Ascending aorta (tissue), 2 donors: ENCODE results near the gene DEGS2. TPM values are rescaled to one million over a fixed set of nuclear protein-coding genes. Genes with fewer than 3 reads are reported as not detected.

Experiments
- DNase-seq, 2 donors: peaks; one replicate each; pipeline ENCODE4 v3.0.0-alpha.2; 2019; ENCODE audit warnings: low spot score in 2 of 2
- H3K27ac ChIP-seq, 2 donors: fragments of 200-600 bp; sonication (generic); one replicate each; pipeline ENCODE4 v1.5.1; 2016 to 2017; ENCODE audit warnings: mild to moderate bottlenecking in 1 of 2
- H3K27me3 ChIP-seq: fragments of 200-600 bp; sonication (generic); one replicate; pipeline ENCODE4 v1.5.1; 2017
- H3K36me3 ChIP-seq, 2 donors: fragments of 200-600 bp; sonication (generic); one replicate each; pipeline ENCODE4 v1.5.1; 2016
- H3K4me1 ChIP-seq, 2 donors: fragments of 200-600 bp; sonication (generic); one replicate each; pipeline ENCODE4 v1.5.1; 2016 to 2017; ENCODE audit warnings: mild to moderate bottlenecking in 1 of 2
- H3K4me3 ChIP-seq, 2 donors: fragments of 200-600 bp; sonication (generic); one replicate each; pipeline ENCODE4 v1.5.1; 2016 to 2017; ENCODE audit warnings: mild to moderate bottlenecking in 1 of 2
- H3K9me3 ChIP-seq, 2 donors: fragments of 200-600 bp; sonication (generic); one replicate each; pipeline ENCODE4 v1.5.1; 2016
- CTCF ChIP-seq, 3 experiments: fragments of 200-600 bp in 2 of 3; fragments of 450-650 bp in 1 of 3; sonication (generic) in 2 of 3; IDR thresholded peaks; one replicate each; pipeline ENCODE4 v1.5.1; 2016 to 2019; ENCODE audit warnings: antibody characterized with exemption in 3 of 3, mild to moderate bottlenecking in 1 of 3, moderate library complexity in 1 of 3
- intact Hi-C: fragments of 100-400 bp; cut with DNase I; formaldehyde crosslinking; loops from one replicate; pipeline ENCODE4 v1.15.1; 2023
- total RNA-seq: library from RNA; depleted of rRNA; stranded (reverse); fragments of >200 nt; gene quantifications from one replicate; pipeline ENCODE4 v1.1.0, GENCODE V29; 2016

The DEGS2 gene
- total RNA-seq, 1 donor from 2014 or later = 1.6 TPM

GRCh38 chr14:100153560-100153959 is 5.9 kb downstream of the DEGS2 start:
- H3K4me3 ChIP-seq = no peak overlapping the region
- no peak for TF ChIP-seq CTCF (IDR thresholded peaks at IDR 0.05)
- no peaks in the 10 kb centered on the region for H3K36me3 ChIP-seq
- no peak overlapping the region for H3K27ac ChIP-seq
- peaks cover 2% of the 10 kb centered on the region for H3K27me3 ChIP-seq
- H3K4me1 ChIP-seq = no peaks in the 10 kb centered on the region
- no peak for DNase-seq
- peaks cover 0 to 10% of the 10 kb centered on the region in 2 donors for H3K9me3 ChIP-seq
- intact Hi-C loops = no loop called here

GRCh38 chr14:100152091-100152490 is 7.4 kb downstream of the DEGS2 start:
- Histone ChIP-seq H3K4me1 (no peaks in the 10 kb centered on the region), H3K4me3 (no peak overlapping the region), H3K36me3 (no peaks in the 10 kb centered on the region), H3K27ac (no peak overlapping the region), H3K9me3 (peaks cover 0 to 10% of the 10 kb centered on the region in 2 donors), H3K27me3 (no peaks in the 10 kb centered on the region)
- DNase-seq = no peak
- intact Hi-C loops = no loop called here
- no peak for TF ChIP-seq CTCF (IDR thresholded peaks at IDR 0.05)

GRCh38 chr14:100150932-100151587 is 8.4 kb downstream of the DEGS2 start:
- no peak for TF ChIP-seq CTCF (IDR thresholded peaks at IDR 0.05)
- no peak overlapping the region for H3K4me3 ChIP-seq
- peaks cover 0 to 10% of the 10 kb centered on the region in 2 donors for H3K9me3 ChIP-seq
- no peak for DNase-seq
- no peak overlapping the region for H3K27ac ChIP-seq
- no peaks in the 10 kb centered on the region for H3K4me1 ChIP-seq
- intact Hi-C loops = no loop called here
- H3K36me3 ChIP-seq = no peaks in the 10 kb centered on the region
- H3K27me3 ChIP-seq = no peaks in the 10 kb centered on the region

GRCh38 chr14:100149851-100150611 is 9.4 kb downstream of the DEGS2 start:
- no peak for TF ChIP-seq CTCF (IDR thresholded peaks at IDR 0.05)
- DNase-seq = no peak
- Histone ChIP-seq H3K4me3 (no peak overlapping the region), H3K27me3 (no peaks in the 10 kb centered on the region), H3K9me3 (peaks cover 0 to 10% of the 10 kb centered on the region in 2 donors), H3K36me3 (no peaks in the 10 kb centered on the region), H3K27ac (no peak overlapping the region), H3K4me1 (no peaks in the 10 kb centered on the region)
- intact Hi-C loops = no loop called here

- no peak for DNase-seq
- H3K4me1 ChIP-seq = no peaks in the 10 kb centered on the region
- no peak for TF ChIP-seq CTCF (IDR thresholded peaks at IDR 0.05)
- no peak overlapping the region for H3K27ac ChIP-seq
- peaks cover 0 to 1% of the 10 kb centered on the region in 2 donors for H3K9me3 ChIP-seq
- intact Hi-C loops = no loop called here
- H3K27me3 ChIP-seq = no peaks in the 10 kb centered on the region
- H3K4me3 ChIP-seq = no peak overlapping the region
- H3K36me3 ChIP-seq = no peaks in the 10 kb centered on the region
These were observed 10.4 kb downstream of the DEGS2 start for GRCh38 chr14:100148837-100149731.
